BE2C (cell line): ENCODE results near the gene ZMYND8.
A peak's percentile ranks its signal among the peaks of the same experiment; 100 is the strongest.

Experiments
- DNase-seq: peaks from one replicate; pipeline ENCODE4 v3.0.0-alpha.2; 2020
- H3K27me3 ChIP-seq: fragments of 250-450 bp; sonication (Bioruptor Pico); 2 replicates; pipeline ENCODE4 v1.5.1; 2020; ENCODE audit warnings: mild to moderate bottlenecking
- H3K36me3 ChIP-seq: fragments of 250-450 bp; sonication (Bioruptor Pico); 2 replicates; pipeline ENCODE4 v1.5.1; 2020; ENCODE audit warnings: mild to moderate bottlenecking
- H3K4me1 ChIP-seq: fragments of 250-450 bp; sonication (Bioruptor Pico); 2 replicates; pipeline ENCODE4 v1.5.1; 2020
- H3K4me3 ChIP-seq: 2 replicates; pipeline ENCODE4 v1.5.1; 2011; ENCODE audit warnings: low read depth, low read length
- H3K9me3 ChIP-seq: fragments of 250-450 bp; sonication (Bioruptor Pico); 2 replicates; pipeline ENCODE4 v1.5.1; 2020
- TF ChIP-seq, protein P1 (sequence below): IDR thresholded peaks from 2 replicates; pipeline ENCODE4 v1.5.1; 2012; ENCODE audit warnings: mild to moderate bottlenecking, low read depth, low read length

The ZMYND8 gene

DNA sequence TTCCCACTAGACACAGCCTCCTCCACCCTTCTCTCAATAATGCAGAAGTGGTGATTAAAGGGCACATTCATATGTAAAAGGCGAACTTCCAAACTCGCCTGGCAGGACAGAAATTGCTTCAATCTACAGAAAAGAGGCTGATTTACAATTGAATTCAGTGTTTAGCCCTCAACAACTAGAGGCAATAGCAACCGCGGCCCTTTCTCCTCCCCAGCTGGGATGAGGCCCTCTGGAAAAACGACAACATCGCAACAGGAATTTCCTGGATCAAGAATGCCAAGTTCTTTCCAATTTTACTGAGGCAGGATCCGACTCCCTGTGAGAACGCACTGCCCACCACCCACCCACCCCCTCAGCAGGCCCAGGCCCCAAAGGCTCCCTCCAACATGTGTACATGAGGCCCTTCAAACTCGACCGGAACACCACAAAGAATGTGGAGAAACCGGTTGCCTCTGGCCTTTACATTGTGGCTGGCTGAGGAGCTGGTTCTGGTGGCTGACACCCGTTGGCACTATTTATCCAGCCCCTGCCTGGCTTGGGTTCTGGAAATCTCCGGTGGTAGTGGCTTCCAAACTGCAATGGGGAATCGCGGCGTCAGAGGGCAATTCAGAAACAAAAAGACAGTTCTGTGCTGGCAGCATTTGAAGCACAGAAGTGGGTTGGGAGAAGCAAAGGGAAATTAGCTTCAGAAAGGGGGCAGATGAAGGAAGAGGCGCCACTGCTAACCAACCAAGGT is 36.8 kb downstream of the ZMYND8 start:
- Histone ChIP-seq H3K4me3 (no peak overlapping the region), H3K4me1 (peaks cover 16% of the 10 kb centered on the region)
- DNase-seq, result no peak

DNA sequence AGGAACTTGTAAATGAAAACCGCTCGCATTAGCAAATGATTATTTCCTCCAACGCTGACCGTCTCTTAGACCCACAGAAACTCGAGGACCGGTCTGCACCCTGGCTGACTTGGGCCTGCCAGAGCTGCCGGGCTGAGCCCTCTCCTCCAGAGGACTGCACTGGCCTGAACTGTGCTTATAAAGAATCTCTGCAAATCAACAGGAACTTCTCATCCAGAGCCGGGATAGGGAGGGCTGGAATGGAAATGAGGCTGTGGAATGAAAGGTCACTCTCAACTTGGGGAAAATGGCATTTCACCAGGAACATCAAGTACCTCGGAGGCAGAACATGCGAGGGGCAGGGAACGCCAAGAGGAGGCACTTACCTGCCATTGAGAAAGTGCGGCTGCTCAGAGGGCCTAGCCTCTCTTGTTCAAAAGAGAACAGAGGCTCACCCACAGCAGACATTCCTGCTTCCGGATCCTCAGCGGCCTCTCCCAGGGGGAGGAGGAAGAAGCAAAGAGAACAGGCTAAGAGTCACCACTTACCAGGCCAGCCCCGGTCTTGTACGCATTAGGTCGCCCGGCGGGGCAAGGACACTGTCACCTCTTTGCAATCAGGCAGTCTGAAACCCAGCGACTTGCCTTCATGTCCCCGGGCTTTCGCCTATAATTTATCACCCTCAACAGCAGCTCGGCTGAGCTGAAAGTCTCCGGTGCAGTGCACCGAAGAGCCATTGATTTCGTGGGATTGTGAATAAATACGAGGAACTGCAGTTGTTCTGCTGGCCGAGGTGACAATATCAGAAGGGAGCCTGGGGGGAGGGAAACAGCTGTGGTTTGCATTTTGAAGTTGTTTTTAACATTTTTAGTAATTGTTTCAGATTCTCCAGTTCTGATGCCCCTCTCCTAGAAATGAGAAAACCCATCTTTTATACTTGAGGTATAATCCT is 37.6 kb downstream of the ZMYND8 start:
- DNase-seq, result peak; percentile 43
- H3K4me3 ChIP-seq, result no peak overlapping the region

More for the DNA sequence above, 36.8 kb downstream of the ZMYND8 start:
- H3K27me3 ChIP-seq, result no peaks in the 10 kb centered on the region
- peaks cover 28% of the 10 kb centered on the region for H3K36me3 ChIP-seq
- TF ChIP-seq, protein P1, sequence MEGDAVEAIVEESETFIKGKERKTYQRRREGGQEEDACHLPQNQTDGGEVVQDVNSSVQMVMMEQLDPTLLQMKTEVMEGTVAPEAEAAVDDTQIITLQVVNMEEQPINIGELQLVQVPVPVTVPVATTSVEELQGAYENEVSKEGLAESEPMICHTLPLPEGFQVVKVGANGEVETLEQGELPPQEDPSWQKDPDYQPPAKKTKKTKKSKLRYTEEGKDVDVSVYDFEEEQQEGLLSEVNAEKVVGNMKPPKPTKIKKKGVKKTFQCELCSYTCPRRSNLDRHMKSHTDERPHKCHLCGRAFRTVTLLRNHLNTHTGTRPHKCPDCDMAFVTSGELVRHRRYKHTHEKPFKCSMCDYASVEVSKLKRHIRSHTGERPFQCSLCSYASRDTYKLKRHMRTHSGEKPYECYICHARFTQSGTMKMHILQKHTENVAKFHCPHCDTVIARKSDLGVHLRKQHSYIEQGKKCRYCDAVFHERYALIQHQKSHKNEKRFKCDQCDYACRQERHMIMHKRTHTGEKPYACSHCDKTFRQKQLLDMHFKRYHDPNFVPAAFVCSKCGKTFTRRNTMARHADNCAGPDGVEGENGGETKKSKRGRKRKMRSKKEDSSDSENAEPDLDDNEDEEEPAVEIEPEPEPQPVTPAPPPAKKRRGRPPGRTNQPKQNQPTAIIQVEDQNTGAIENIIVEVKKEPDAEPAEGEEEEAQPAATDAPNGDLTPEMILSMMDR, result no peak
- no peaks in the 10 kb centered on the region for H3K9me3 ChIP-seq

DNA sequence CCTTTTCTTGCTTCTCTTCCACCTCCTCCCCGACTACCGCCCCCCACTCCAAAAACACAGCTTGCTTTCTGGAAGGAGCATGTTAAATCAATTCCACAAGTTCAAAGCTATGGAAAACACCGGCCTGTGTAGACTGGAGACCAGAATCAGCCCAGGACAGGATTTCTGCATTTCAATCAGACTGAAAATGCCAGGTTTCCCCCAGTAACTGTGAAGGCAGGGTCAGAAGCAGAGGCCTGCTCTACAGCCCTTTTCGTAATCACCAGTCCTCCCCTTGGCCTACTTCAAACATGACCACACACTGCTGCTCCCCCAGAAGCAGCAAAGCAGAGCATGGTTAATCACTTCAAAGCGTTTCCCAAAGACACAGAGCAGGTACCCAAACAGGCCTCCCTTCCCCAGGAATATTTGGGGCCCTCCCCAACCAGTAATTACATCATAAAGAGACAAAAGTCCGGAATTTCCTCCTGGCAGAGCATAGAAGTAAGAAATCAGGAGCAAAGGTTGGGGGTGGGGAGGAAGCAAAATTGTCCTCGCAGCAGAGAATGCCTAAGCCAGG is 38.4 kb downstream of the ZMYND8 start:
- peaks cover 16% of the 10 kb centered on the region for H3K4me1 ChIP-seq
- DNase-seq, result no peak
- TF ChIP-seq, protein P1, result no peak
- H3K4me3 ChIP-seq, result no peak overlapping the region
- H3K27me3 ChIP-seq, result no peaks in the 10 kb centered on the region
- H3K36me3 ChIP-seq, result peaks cover 29% of the 10 kb centered on the region
- H3K9me3 ChIP-seq, result no peaks in the 10 kb centered on the region

More for the DNA sequence above, 37.6 kb downstream of the ZMYND8 start:
- H3K36me3 ChIP-seq, result peaks cover 29% of the 10 kb centered on the region
- TF ChIP-seq, protein P1, result no peak
- H3K27me3 ChIP-seq, result no peaks in the 10 kb centered on the region
- H3K9me3 ChIP-seq, result no peaks in the 10 kb centered on the region
- H3K4me1 ChIP-seq, result peaks cover 16% of the 10 kb centered on the region

DNA sequence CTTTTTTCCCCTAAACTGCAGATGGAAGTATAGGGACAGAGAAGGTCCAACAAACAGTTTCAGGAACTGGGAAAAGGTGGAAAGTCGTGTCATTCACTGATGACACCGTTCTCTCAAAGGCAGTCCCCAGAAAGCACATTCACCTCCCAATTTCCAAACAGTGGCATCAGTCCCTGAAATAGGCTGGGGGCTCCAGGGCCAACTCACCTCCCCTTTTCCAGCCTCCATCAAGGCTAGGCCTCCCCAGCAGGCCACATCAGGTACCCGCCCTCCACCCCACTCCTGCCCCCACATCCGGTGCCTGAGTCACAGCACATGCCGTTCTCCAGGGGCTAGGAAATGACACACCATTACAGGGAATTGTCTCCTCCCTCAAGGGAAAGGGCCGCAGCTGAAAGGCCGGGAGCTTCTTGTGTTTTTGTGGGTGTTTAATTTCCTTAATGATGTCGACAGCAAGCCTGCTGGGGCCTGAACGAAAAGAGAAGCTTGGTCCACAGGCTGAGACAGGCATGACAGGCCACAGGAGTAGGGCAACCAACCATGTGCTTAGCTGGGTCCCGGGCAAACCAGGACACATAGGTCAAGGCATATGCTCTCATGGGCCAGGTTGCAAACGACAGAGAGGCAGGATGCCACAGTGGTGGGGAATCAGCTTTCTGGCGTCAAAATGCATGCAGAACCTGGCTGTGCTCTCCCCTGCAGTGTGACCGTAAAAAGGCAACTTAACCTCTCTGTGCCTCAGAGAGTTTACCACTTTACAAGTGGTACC is 39.2 kb downstream of the ZMYND8 start:
- TF ChIP-seq, protein P1, result no peak
- H3K9me3 ChIP-seq, result no peaks in the 10 kb centered on the region
- DNase-seq, result no peak
- H3K4me1 ChIP-seq, result peaks cover 16% of the 10 kb centered on the region
- no peak overlapping the region for H3K4me3 ChIP-seq
- no peaks in the 10 kb centered on the region for H3K27me3 ChIP-seq
- H3K36me3 ChIP-seq, result peaks cover 31% of the 10 kb centered on the region

DNA sequence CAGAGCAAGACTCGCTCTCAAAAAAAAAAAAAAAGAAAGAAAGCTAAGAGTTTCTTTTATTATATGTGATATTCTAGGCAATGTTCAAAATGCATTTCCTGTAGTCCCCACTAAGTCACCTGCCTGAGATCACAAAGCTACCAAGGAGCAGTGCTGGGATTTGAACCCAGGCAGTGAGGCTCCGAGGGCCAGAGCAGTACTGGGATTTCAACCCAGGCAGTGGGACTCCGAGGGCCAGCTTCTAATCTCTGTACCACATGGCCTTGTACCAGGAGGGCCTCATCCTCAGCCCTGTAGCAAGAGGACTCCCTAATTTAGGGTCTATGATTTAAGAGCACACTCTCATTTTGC is 39.7 kb downstream of the ZMYND8 start:
- DNase-seq, result no peak
- Histone ChIP-seq H3K9me3 (no peaks in the 10 kb centered on the region), H3K27me3 (no peaks in the 10 kb centered on the region), H3K36me3 (peaks cover 37% of the 10 kb centered on the region), H3K4me3 (no peak overlapping the region), H3K4me1 (peaks cover 16% of the 10 kb centered on the region)
- TF ChIP-seq, protein P1, result no peak
